ENCODE results near the gene AKAP13.

The AKAP13 gene

DNA sequence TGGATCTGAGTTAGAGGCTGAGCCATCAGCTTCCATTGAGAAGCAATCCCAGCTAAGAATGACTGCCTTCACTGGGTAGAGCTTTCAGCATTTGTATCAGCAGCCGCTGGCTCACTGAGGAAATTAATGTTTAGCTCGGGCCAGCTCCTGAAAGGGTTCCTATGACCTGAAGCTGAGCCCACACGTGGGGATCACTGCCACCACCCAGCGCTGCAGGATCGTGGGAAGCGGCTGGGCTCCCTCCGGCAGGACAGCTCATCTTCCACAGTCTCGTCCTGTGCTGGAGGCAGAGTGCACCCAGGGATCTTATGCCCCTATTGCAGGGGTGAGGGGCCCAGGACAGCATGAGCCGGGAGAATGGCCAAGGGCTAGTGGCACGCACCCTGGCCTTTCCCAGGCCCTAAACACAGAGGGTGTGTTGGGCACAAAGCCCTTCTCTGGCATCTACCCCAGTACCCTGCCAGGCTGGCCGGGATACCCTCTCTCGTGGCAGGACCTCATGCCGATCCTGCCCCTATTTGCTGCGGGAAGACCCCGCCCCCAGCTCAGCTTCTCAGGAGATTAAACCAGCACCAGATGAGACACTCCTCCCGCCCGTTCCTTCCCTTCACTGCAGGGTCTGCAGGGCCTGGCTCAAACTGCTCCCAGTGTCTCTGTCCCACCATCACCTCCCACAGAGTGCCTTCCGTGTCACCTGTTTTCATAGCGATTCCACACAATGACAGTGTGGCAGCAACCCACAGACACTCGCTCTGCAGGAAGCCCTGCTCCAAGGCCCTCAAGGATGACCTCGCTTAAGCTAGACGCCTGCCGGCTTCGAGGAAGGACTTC lies 385.8 kb downstream of the AKAP13 start:
- DNase-seq (ENCODE audit: low read depth, low spot score): no peak

DNA sequence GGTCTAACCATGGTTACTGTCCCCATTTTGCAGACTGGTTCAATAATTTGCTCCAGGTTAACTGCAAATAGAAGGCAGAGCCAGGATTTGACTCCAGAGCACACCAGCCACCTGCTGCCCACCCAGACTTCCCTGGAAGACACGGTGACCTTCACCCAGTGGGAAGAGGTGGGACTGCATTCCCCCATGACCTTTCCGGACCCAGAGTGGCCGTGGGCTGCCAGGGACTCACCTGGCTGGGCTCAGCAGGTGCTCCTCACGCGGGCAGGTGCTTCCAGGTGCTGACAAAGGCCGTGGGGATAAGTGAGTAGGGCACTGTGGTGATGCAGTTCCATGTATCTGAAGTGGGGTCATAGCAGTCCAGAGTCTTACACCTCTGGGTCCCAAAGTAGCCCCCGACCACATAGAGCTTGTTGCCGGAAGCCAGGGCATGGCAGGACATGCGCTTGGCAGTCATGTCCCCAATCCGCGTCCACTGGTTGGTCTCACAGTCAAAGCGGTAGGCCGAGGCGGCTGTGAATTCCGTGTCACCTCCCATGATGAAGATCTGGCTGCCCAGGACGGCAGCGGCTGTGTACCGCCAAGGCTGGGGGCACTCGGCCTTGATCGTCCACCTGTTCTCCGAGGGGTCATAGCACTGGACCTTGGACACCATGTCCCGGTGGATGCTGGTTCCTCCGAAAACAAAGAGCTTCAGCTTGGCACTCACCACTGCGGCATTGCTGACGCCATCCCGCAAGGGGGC lies 387.6 kb downstream of the AKAP13 start:
- no peak for DNase-seq (ENCODE audit: low read depth, low spot score)

DNA sequence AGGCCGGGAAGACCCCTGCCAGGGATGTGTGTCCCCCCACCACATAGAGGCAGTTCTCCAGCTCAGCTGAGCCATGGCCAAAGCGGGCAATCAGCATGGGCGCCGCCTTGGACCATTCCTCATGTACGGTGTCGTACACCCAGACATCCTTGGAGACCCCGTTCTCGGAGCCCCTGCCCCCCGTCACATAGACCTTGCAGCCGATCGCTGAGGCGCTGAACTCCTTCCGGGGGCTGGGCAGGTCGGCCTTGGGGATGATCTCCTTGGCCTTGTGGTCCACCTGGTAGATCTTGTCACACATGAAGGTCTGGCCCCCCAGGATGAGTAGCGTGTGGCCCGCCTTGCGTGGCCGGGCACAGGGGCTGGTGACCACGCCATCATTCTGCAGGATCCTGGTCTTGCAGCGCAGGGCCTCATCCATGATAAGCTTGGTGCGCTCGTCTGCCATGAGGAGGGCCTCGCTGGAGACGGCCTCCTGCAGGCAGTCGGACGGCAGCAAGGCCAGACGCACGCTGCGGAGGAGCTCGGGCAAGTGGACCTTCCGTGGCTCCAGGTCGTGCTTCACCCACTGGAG lies 388.3 kb downstream of the AKAP13 start:
- DNase-seq (ENCODE audit: low read depth, low spot score): no peak

DNA sequence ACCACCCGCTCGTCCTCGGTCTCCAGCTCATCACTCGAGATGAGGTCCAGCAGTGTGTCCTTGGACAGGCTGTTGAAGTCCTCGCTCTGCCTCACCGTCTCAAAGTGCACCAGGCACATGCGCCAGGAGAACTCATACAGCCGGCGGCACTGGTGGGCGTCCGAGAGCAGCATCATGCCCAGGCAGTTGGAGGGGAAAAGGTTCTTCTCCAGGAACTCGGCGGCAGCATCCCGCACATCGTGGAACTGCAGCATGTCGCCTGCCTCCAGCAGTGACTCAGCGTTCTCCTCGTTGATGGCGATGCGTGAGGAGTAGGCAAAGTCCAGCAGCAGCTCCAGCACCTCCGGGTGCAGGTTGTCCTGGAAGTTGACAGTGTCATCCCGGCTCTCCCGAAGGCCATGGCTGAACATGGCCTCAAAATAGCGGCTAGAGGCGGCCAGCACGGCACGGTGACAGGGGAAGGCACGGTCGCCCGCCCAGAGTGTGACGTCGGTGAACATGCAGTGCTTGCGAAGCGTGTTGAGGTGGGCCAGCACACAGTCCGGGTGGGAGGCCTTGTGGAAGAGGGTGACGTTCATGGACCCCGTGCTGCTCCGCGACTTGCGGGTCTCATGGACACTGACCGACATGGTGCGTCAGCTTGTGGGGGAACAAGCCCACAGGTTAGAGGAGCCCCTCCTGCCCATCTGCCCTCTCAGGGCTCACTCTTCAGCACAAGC lies 388.9 kb downstream of the AKAP13 start:
- no peak for DNase-seq (ENCODE audit: low read depth, low spot score)

DNA sequence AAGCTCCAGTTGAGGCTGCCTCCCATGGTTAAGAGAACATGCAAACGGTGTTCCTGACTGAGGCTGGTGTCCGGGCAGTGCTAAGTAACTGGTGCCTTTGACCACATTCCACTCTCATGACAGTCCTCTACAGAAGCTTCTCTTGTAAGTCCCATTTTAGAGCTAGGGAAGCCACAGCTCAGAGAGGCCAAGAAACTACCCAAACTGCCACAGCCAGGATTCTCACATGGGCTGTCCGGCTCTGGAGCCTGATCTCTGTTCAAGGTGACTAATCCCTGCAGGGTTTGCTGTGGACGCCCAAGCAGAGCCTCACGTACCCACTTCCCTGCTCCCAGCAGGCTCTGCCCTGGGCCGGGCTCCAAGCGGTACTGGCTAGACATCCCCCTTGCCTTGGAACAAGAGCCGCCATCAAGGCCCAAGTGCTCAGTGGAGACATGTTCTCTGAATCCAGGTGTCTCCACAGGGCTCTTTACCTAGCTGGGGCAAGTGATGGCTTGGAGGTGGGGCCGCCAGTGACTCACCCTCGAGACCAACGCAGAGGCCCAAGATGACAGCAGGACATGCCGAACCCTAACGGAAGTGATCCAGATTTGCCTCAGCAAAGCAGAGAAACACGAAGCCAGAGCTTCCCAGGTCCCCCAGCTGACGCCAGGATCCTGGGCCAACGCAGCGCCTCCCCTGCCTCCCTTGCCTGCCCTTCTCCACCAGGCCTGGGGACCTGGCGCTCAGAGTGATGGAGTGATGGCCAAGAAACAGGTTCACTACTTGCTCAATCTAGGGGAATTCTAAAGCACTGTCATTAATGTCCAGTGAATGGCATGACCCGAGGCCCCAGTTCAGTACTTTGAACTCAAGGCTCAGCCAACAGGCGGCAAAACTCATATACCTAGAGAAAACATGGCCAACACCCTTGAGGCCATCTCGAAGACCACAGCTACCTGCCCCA lies 390.0 kb downstream of the AKAP13 start:
- no peak for DNase-seq (ENCODE audit: low read depth, low spot score)

DNA sequence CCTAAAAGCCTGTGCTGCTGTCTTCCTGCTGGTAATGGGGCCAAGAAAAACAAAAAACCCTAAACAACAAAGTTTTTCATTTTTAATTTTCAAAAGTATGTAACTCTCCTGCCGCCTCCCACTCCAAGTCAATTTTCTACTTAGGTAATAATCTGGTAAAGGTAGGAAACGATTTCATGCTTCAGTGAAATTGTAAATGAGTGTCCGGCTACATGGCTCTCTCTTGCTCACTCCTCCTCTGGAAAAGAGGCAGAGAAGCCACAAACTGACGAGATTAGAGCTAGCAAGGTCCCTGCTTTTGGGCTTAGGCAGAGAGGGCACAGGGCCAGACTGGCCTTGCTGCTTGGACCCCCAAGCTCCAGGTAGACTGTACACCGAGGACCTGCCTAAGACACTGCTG lies 390.9 kb downstream of the AKAP13 start:
- DNase-seq (ENCODE audit: low read depth, low spot score): no peak

DNA sequence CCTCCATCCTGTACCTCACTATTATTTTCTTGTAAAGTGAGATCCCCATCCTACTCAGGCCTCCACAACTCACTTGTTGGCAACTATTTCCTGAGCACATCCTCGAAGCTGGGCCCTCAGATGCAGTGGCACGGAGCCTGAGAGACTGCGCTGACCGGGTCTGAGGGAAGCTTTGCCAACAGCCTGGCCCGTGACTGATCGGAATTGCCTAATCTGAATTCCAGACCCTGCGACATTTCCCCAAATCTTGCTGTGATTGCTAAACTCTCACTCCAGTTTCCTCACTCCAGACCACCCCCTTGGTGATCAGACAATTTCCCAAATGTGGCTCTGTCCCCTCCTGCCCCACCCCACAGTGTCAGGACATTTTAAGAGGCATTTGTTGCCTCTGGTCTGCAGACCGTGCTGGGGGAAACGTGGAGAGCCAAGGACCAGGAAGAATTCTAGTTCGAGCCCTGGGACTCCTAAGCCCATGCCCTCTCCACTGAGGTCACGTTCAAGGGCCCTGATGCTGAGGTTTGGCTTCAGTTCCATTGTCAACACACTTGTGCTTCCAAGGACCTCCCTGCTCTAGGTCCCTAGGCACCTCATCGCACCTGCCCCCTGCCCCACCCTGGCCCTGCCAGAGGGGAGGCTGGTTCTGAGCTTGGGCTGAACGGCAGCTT lies 391.5 kb downstream of the AKAP13 start:
- no peak for DNase-seq (ENCODE audit: low read depth, low spot score)

DNA sequence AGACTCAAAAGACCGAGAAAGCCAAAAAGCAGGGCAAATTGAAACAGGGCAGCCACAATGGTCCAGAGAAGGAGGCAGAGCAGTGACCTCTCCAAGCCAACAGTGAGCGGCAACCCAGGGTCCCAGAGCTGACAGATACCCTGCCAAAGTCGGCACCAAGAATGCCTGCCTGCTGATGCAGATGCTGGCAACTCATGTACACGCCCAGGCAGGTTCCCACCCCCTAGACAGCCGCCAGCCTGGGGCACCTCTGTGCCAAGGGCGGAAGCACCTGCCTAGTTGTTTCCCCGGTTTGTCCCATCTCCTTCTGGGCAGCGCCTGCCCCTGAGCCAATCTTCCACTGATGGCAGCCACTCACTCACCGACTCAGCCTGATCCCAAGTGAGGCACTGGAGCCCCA lies 392.3 kb downstream of the AKAP13 start:
- DNase-seq (ENCODE audit: low read depth, low spot score): no peak

DNA sequence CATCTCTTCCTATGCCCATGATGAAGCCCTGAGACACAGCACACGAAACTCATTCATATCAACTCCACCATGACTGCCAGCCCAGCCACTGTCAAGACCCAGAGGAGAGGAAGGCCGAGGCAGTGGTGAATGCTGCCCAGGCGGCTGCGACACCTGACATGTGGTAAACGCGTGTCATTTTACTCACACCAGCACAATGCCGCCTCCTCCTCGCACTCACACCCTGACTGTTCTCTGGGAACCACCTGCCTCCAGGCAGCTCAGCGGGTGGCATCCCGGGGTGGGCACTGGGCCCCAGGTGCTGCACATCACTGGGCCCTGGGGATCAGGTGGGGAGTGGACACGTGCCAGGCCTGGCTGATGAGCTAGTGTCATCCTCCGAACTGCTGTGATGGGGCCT lies 392.8 kb downstream of the AKAP13 start:
- DNase-seq (ENCODE audit: low read depth, low spot score): no peak

DNA sequence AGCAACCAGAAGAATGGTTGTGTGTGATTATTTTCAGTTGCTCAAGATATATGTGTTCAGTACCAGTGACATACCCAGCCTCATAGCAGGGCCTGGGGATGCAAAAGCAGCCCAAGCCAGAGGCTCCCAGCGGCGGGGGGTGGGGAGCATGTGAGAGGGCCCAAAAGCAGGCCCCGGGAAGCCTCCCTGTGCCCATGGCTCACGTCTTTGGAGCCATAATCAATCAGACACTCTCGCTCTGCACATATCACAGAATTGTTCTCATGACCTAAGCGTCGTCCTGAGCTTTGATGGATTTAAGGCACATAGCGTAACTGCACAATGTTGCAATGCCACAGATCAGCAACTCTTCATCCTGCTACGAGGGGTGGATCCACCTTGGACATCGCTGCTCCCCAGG lies 393.6 kb downstream of the AKAP13 start:
- DNase-seq (ENCODE audit: low read depth, low spot score): no peak

DNA sequence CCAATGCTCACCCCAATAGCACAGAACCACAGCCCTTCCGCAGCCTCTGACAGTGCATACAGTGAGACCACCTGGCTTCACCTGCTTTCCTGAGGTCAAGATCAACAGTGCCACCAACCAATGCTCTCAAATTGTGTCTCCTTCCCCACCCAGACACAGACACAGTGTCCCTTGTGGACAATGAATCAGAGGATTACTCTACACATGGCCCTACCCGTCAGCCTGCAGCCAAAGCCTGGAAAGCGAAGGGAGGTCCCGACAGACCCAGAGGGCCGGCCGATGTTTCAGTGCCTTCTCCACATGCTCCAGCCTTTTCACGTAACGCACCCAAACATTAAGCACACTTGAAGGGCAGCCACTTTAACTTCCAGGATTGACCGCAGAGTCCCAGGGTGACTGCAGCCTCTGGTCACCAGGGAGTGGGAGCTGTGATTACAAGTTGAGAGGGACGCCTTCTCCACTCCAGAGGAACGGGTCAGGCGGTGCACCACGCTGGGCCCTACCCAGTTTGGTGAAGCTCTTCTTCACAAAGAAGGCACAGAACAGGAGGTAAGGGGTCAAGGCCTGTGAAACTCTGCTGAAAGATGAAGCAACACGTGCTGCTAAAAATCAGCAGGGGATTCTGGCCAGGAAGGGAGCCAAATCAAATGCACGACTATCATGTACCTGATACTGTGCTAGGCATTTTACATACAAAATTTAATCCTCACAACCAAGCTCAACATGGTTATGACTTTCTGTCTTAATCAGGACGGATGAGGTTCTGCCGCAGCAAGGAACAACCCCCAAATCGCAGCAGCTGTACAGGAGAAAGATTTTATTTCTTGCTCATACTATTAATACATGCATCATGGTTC lies 397.1 kb downstream of the AKAP13 start:
- DNase-seq (ENCODE audit: low read depth, low spot score): no peak

DNA sequence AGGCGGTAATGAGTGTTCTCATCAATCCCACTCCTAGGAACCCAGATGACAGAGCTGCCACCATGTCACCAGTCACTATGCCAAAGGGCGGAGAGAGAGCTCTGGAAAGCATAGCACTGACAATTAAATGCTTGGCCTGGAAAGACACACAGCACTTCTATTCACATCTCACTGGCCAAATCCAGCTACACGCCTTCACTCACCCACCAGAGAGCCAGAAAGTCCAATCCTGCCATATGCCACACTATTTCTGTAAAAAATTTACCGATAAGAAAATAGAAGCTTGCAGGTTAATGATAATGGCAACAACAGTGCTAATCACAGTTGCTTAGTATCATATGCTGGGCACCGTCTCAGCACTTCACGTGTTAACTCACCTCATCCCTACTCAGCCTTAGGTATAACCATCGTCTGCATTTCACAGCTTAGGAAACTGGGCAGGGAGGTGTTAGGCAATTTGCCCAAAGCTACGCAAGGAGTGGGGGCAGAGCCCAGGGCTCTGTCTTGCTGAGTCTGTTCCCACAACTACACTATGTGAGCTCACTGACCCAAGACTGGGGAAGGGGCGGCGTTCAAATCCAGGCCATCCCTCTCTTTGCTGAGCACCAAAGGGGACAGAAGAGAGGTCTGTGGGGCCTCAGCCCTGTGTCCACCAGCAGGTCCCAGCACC lies 397.8 kb downstream of the AKAP13 start:
- no peak for DNase-seq (ENCODE audit: low read depth, low spot score)

DNA sequence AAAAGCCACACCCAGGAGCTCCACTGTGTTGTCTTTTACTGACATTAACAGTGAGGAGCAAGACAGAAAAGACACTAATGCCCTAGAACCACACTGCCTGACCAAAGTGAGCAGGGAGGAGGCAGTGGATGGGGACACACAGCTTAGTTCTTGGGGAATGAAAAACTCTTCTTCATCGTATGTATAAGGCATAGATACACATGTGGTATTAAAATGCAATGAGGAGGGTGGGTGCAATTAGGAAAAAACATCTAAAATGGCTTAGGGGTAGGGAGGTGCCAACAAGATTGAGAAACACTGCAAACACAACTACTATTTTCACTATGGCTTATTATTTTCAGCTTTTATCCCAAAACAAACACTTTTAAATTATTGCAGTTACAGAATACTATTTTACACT lies 398.8 kb downstream of the AKAP13 start:
- DNase-seq (ENCODE audit: low read depth, low spot score): no peak

DNA sequence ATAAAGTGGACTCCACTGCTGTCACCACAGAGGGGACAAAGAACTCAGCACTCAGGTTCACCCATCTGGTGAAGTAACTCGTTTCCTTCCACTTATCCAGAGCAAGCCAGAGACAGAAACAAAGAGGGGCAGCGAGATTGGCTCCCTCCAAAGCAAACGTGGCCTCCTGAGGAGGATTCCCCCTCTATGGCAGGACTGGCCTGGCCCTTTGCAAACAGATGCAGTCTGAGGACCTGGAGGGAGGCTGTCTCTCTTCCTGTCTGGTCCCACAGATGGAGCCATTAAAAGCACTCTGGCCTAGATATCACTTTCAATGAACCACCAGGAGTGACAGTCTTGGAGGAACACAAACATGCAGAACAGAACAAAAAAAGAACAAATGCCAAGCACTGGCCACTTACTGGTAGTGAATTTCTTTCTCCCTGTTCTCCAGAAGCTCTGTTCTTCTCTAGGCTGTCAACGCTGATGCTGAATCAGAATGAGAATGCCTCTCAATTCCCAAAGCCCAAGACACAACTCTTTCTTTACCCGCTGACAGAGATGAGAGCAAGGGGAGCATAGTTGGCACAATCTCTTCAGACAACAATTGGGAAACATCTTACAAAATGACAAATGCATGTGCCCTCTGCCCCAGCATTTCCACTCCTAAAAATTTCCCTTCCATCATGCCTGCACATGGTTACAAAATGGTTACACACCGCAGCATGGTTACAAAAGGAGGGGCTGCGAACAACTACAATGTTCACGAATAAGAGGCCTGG lies 400.0 kb downstream of the AKAP13 start:
- no peak for DNase-seq (ENCODE audit: low read depth, low spot score)

DNA sequence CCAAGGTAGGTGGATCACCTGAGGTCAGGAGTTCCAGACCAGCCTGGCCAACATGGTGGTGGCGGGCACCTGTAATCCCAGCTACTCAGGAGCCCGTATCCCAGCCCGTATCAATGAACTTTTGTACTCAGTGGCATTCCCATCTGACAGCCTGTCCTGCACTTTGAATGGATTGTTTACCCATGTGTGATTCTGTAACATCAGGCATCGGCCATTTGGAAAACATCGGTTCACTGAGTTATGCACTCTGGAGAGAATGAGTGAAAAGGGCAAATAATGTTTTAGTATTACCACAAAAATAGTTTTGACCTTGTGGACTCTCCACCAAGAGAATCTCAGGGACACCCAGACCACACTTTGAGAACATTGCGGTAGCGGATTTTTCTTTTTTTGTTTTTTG lies 400.7 kb downstream of the AKAP13 start:
- DNase-seq (ENCODE audit: low read depth, low spot score): no peak

DNA sequence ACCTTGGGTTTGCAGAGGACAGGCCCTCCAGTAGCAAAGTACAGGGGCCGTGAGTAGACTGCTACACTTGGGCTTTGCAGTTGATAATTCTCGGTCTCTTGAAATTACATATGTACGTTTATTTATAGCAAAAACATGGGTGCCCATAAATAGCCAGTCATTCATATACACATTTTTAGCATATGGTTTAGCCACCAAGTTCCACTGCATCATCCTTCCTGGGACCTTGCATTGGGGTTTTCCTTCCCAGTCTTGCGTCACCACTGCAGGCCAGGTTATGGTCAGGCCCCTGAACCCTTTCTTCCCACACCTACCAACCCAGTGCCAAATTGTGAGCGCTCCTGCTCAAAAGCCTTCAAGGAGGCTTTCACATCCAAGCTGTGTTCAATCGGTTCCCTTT lies 401.7 kb downstream of the AKAP13 start:
- DNase-seq (ENCODE audit: low read depth, low spot score): no peak

DNA sequence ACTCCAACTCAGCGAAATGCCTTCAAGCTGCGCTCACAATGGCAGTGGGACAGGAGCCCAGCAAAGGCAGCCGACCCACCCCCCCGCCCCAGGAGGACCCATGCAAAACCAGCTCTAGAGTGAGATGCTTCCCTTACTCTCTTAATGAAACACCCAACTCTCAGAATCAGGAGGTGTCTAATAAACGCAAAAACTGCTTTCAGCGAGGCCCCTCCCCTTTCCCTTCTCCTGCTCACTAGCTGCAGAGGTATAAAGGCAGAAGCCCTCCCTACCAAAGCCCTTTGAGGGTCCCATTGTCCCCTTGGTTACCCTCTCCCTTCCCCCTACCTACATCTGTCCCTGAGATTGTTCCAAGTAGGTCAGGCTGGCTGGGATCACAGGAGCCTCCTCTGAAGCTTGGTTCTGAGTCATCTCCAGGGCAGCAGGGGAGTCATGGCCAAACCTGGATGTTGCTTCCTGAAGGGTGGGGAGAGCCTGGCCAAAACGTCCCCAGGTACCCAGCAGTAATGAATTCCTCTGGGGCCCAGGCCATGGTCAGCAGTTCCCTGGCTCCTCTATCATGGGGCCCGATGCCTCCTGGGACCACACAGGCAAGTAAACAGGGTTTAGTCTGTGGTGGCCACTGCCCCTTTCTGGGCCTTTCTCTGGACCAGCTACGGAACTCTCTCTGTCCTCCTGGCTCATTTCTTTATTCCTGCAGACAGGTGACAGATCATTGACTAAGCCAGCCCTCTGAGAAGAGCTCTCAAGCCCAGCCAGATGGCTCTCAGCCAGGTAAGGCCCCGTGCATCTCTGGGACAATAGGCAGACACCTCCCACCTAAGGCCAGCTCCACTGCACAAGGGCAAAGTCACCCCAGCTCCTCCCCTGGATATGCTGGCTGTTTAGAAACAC lies 405.7 kb downstream of the AKAP13 start:
- DNase-seq (ENCODE audit: low read depth, low spot score): no peak
